IMR-90 (cell line): ENCODE results near the gene CENPX. TPM values are rescaled to one million over a fixed set of nuclear protein-coding genes. Genes with fewer than 3 reads are reported as not detected.
A peak's percentile ranks its signal among the peaks of the same experiment; 100 is the strongest.

Experiments used
- ATAC-seq: fragments of 200-7000 bp; cut with Tn5 transposase; 2 replicates; pipeline ENCODE4 v1.9.1; 2020; ENCODE audit warnings: low read depth, mild to moderate bottlenecking, moderate library complexity
- BruUV-seq: library from RNA; stranded (reverse); fragments of 400-500 nt; replicated peaks from 2 replicates; lab custom pipeline; 2021; lab: Mats Ljungman, UMichigan
- CTCF ChIA-PET: fragments of 300-600 bp; formaldehyde crosslinking; extraction: SDS; loops from one replicate; lab custom pipeline; 2021; ENCODE audit warnings: antibody characterized with exemption; lab: Yijun Ruan, JAX
- POLR2A ChIA-PET: fragments of 300-600 bp; sonication (Branson Sonifier 250); formaldehyde crosslinking; loops from one replicate; lab custom pipeline; 2022; ENCODE audit warnings: antibody characterized with exemption; ENCODE audit not compliant: unreplicated experiment; lab: Charles Lee
- DNase-seq: peaks from one replicate; pipeline ENCODE4 v3.0.0; 2013
- H2AFZ ChIP-seq: replicated peaks from 2 replicates; pipeline ENCODE3; 2013; ENCODE audit warnings: low read length, mild to moderate bottlenecking; ENCODE audit not compliant: poor library complexity
- H2AK5ac ChIP-seq: 2 replicates; pipeline ENCODE4 v1.6.1; 2013; ENCODE audit warnings: low read depth, low read length, inconsistent platforms
- H2AK9ac ChIP-seq: replicated peaks from 2 replicates; pipeline ENCODE3; 2013; ENCODE audit warnings: mild to moderate bottlenecking, low read depth, low read length, moderate library complexity; ENCODE audit not compliant: poor library complexity
- H2BK120ac ChIP-seq: 2 replicates; pipeline ENCODE4 v1.6.1; 2013; ENCODE audit warnings: low read depth, low read length, inconsistent platforms
- H2BK15ac ChIP-seq: 3 replicates; pipeline ENCODE4 v1.6.1; 2013; ENCODE audit warnings: low read depth, low read length, inconsistent platforms
- H2BK20ac ChIP-seq: 2 replicates; pipeline ENCODE4 v1.6.1; 2013; ENCODE audit warnings: low read depth, mild to moderate bottlenecking, inconsistent platforms, low read length, moderate library complexity
- H2BK5ac ChIP-seq: 2 replicates; pipeline ENCODE4 v1.6.1; 2013; ENCODE audit warnings: mild to moderate bottlenecking, low read depth, low read length, inconsistent platforms; ENCODE audit not compliant: poor library complexity, severe bottlenecking
- H3K14ac ChIP-seq: replicated peaks from 2 replicates; pipeline ENCODE4 v1.6.1; 2013; ENCODE audit warnings: low read depth, low read length, inconsistent platforms
- H3K18ac ChIP-seq: 2 replicates; pipeline ENCODE4 v1.6.1; 2013; ENCODE audit warnings: low read depth, low read length, control low read depth
- H3K23ac ChIP-seq: 2 replicates; pipeline ENCODE4 v1.6.1; 2013; ENCODE audit warnings: low read depth, low read length, inconsistent platforms
- H3K27ac ChIP-seq: 2 replicates; pipeline ENCODE4 v1.5.1; 2013; ENCODE audit warnings: mild to moderate bottlenecking, control low read depth, low read length; ENCODE audit not compliant: insufficient read depth
- H3K27me3 ChIP-seq: 2 replicates; pipeline ENCODE4 v1.6.1; 2013; ENCODE audit warnings: low read length; ENCODE audit not compliant: control insufficient read depth, insufficient read depth
- H3K36me3 ChIP-seq: 2 replicates; pipeline ENCODE4 v1.6.1; 2013; ENCODE audit warnings: low read length, mixed read lengths; ENCODE audit not compliant: control insufficient read depth, insufficient read depth
- H3K4ac ChIP-seq: 2 replicates; pipeline ENCODE4 v1.6.1; 2013; ENCODE audit warnings: low read depth, low read length, inconsistent platforms
- H3K4me1 ChIP-seq: 2 replicates; pipeline ENCODE4 v1.6.1; 2013; ENCODE audit warnings: low read length, mixed read lengths; ENCODE audit not compliant: control insufficient read depth, insufficient read depth
- H3K4me2 ChIP-seq: 2 replicates; pipeline ENCODE4 v1.6.1; 2013; ENCODE audit warnings: low read depth, mild to moderate bottlenecking, control low read depth, low read length, moderate library complexity
- H3K4me3 ChIP-seq: 2 replicates; pipeline ENCODE4 v1.5.1; 2013; ENCODE audit warnings: low read depth, mild to moderate bottlenecking, control low read depth, low read length, moderate library complexity; ENCODE audit not compliant: insufficient read depth
- H3K56ac ChIP-seq: 2 replicates; pipeline ENCODE4 v1.6.1; 2013; ENCODE audit warnings: low read length, inconsistent platforms; ENCODE audit not compliant: insufficient read depth; ENCODE audit errors: extremely low read depth
- H3K79me1 ChIP-seq, 2 experiments: 2 replicates each; pipeline ENCODE4 v1.6.1; 2013; ENCODE audit warnings: low read length in 2 of 2, inconsistent platforms in 1 of 2, low read depth in 1 of 2
- H3K9ac ChIP-seq: 2 replicates; pipeline ENCODE4 v1.6.1; 2013; ENCODE audit warnings: low read depth, low read length, control low read depth
- H3K9me1 ChIP-seq: 2 replicates; pipeline ENCODE4 v1.6.1; 2013; ENCODE audit warnings: low read length, inconsistent platforms; ENCODE audit not compliant: insufficient read depth
- H3K9me3 ChIP-seq: 2 replicates; pipeline ENCODE4 v1.6.1; 2013; ENCODE audit warnings: low read length; ENCODE audit not compliant: control insufficient read depth, insufficient read depth
- H4K20me1 ChIP-seq: 2 replicates; pipeline ENCODE4 v1.6.1; 2013; ENCODE audit warnings: low read length, inconsistent platforms; ENCODE audit not compliant: insufficient read depth
- H4K5ac ChIP-seq: 2 replicates; pipeline ENCODE4 v1.6.1; 2013; ENCODE audit warnings: mild to moderate bottlenecking, low read depth, low read length, control low read depth
- H4K8ac ChIP-seq, 2 experiments: 2 replicates each; pipeline ENCODE4 v1.6.1; 2013; ENCODE audit warnings: low read depth in 2 of 2, low read length in 2 of 2, control low read depth in 1 of 2, inconsistent platforms in 1 of 2
- H4K91ac ChIP-seq: 2 replicates; pipeline ENCODE4 v1.6.1; 2013; ENCODE audit warnings: low read depth, low read length, inconsistent platforms; ENCODE audit not compliant: insufficient read depth
- BHLHE40 ChIP-seq: fragments of 150-350 bp; IDR thresholded peaks from 2 replicates; pipeline ENCODE4 v1.6.1; 2016; ENCODE audit warnings: mild to moderate bottlenecking, low read depth, low read length
- CEBPB ChIP-seq: IDR thresholded peaks from 2 replicates; pipeline ENCODE4 v1.6.1; 2012; ENCODE audit warnings: low read depth, low read length, improper control_type of control experiment
- CHD1 ChIP-seq: IDR thresholded peaks from 2 replicates; pipeline ENCODE4 v1.6.1; 2012; ENCODE audit warnings: low read depth, low read length, improper control_type of control experiment
- CTCF ChIP-seq: conservative IDR thresholded peaks from 2 replicates; pipeline ENCODE4 v1.5.1; 2012; ENCODE audit warnings: mild to moderate bottlenecking, low read depth, low read length, improper control_type of control experiment
- ELK1 ChIP-seq: fragments of 150-350 bp; IDR thresholded peaks from 2 replicates; pipeline ENCODE4 v1.6.1; 2016; ENCODE audit warnings: low read depth, mild to moderate bottlenecking, low read length, moderate library complexity, borderline replicate concordance
- MAFK ChIP-seq: IDR thresholded peaks from 2 replicates; pipeline ENCODE4 v1.6.1; 2012; ENCODE audit warnings: low read depth, low read length, improper control_type of control experiment
- MXI1 ChIP-seq: IDR thresholded peaks from 2 replicates; pipeline ENCODE4 v1.6.1; 2012; ENCODE audit warnings: low read depth, mild to moderate bottlenecking, low read length, moderate library complexity, borderline replicate concordance
- RCOR1 ChIP-seq: IDR thresholded peaks from 2 replicates; pipeline ENCODE4 v1.6.1; 2012; ENCODE audit warnings: mild to moderate bottlenecking, low read length, improper control_type of control experiment; ENCODE audit not compliant: insufficient replicate concordance
- RFX5 ChIP-seq: IDR thresholded peaks from 2 replicates; pipeline ENCODE4 v1.8.0; 2012; ENCODE audit warnings: low read depth, mild to moderate bottlenecking, low read length, moderate library complexity
- USF2 ChIP-seq: fragments of 150-350 bp; IDR thresholded peaks from 2 replicates; pipeline ENCODE4 v1.6.1; 2017; ENCODE audit warnings: mild to moderate bottlenecking, antibody characterized with exemption, low read length, low read depth
- WGBS, 2 experiments: methylation state at CpG; one replicate each; pipeline versions ENCODE4 v1.1.5 to v1.1.7; 2013; ENCODE audit warnings: missing lambda C conversion rate in 2 of 2; ENCODE audit not compliant: insufficient read length in 1 of 2; ENCODE audit errors: extremely low coverage in 2 of 2; 5-methylcytosine and 5-hydroxymethylcytosine counted together
- dilution Hi-C: fragments of 300-500 bp; cut with HindIII; formaldehyde crosslinking; loops from one replicate; pipeline ENCODE4 v1.14.3; 2018; ENCODE audit warnings: low sequenced_read_pairs; ENCODE audit not compliant: unreplicated experiment
- in situ Hi-C: fragments of 300-500 bp; cut with MboI; formaldehyde crosslinking; loops from 3 replicates; pipeline ENCODE4 v1.14.3; 2019; ENCODE audit warnings: low sequenced_read_pairs, inconsistent platforms, mixed read lengths
- intact Hi-C: fragments of 100-400 bp; cut with micrococcal nuclease; formaldehyde crosslinking; loops from 2 replicates; pipeline ENCODE4 v1.10.0; 2022
- polyA plus RNA-seq, 3 experiments: library from polyadenylated mRNA; depleted of rRNA; stranded (reverse); fragments of >200 nt; gene quantifications; 2 replicates each; pipeline ENCODE4 v1.2.3, GENCODE V29; 2012; ENCODE audit warnings: low replicate concordance in 1 of 3
- total RNA-seq: library from RNA; depleted of rRNA; stranded (reverse); fragments of >200 nt; gene quantifications from 2 replicates; pipeline ENCODE4 v1.2.3, GENCODE V29; 2012

The CENPX gene
- total and polyA plus RNA-seq, 2 of the 4 experiments (the other 2 are of a cell fraction): 44.8 to 86.8 TPM

GRCh38 chr17:82037889-82038195 lies 15.2 kb upstream of the CENPX start:
- no peak for ATAC-seq
- no peak for TF ChIP-seq RCOR1
- TF ChIP-seq RFX5: no peak
- no peak for TF ChIP-seq MAFK
- no peak for TF ChIP-seq CHD1
- no peak for TF ChIP-seq ELK1
- TF ChIP-seq MXI1: no peak
- no peak for TF ChIP-seq CTCF
- TF ChIP-seq CEBPB: no peak
- TF ChIP-seq BHLHE40: no peak
- no peak for TF ChIP-seq USF2
- POLR2A ChIA-PET: interaction anchor here (0.6 kb wide), 1 partner anchor 60 kb away, joined by 4 read pairs; the partner anchor contains the start of gene FASN
- Histone ChIP-seq H3K79me1 (peaks cover 7 to 12% of the 10 kb centered on the region in 2 experiments), H2AK5ac (no peak overlapping the region), H3K9me3 (no peaks in the 10 kb centered on the region), H3K23ac (no peak overlapping the region), H3K27me3 (no peaks in the 10 kb centered on the region), H3K27ac (no peak overlapping the region), H4K5ac (no peak overlapping the region), H3K4me3 (peak overlapping the region; percentile 33; the same call in 1 of the 2 replicates), H2BK20ac (no peak overlapping the region), H3K9ac (peak overlapping the region; percentile 34; the same call in 1 of the 2 replicates), H3K36me3 (no peaks in the 10 kb centered on the region), H3K18ac (no peak overlapping the region), H2BK120ac (no peak overlapping the region), H3K4me2 (peak overlapping the region; percentile 97), H3K4ac (no peak overlapping the region), H3K14ac (no peak overlapping the region), H2AFZ (peak overlapping the region; percentile 53), H4K20me1 (peaks cover 5% of the 10 kb centered on the region), H3K4me1 (peaks cover 7% of the 10 kb centered on the region), H3K9me1 (peaks cover 12% of the 10 kb centered on the region; the same call in 1 of the 2 replicates), H4K91ac (no peak overlapping the region), H3K56ac (no peak overlapping the region), H2BK5ac (no peak overlapping the region), H2AK9ac (no peak overlapping the region), H4K8ac (peak overlapping the region in 1 of 2 experiments; percentile 78; a peak in 1 of 4 replicates), H2BK15ac (no peak overlapping the region)
- intact Hi-C loops: loop anchor here (2.0 to 10.0 kb wide), 2 partner anchors 61 to 287 kb away; partner anchors contain the start of gene FASN
- 14% methylated on average over 10 of the region's 10 CpGs; no CpG with 5 or more reads in 1 of the 2 experiments for WGBS, 2 experiments
- in situ Hi-C loops: no loop called here
- dilution Hi-C loops: no loop called here
- no peak for DNase-seq
- CTCF ChIA-PET: interaction anchor here (0.5 to 1.7 kb wide), 4 partner anchors 15 to 78 kb away, joined by 3 to 7 read pairs (median 4); partner anchors contain the start of genes CENPX and LRRC45
- no TSS peak for BruUV-seq
